GM18951 (cell line): ENCODE data around the gene ZNF473.
A peak's percentile ranks its signal among the peaks of the same experiment; 100 is the strongest.

ENCODE experiments used
- POLR2A ChIP-seq: IDR thresholded peaks from 4 replicates; pipeline ENCODE4 v1.6.1; 2011; ENCODE audit warnings: mild to moderate bottlenecking; ENCODE audit not compliant: insufficient read length, insufficient read depth; ENCODE audit errors: extremely low read depth
- in situ Hi-C: fragments of 300-500 bp; cut with MboI; formaldehyde crosslinking; loops from one replicate; pipeline ENCODE4 v1.12.0; 2022; ENCODE audit warnings: low sequenced_read_pairs, mixed read lengths, inconsistent platforms; ENCODE audit not compliant: unreplicated experiment

ZNF473 gene

DNA sequence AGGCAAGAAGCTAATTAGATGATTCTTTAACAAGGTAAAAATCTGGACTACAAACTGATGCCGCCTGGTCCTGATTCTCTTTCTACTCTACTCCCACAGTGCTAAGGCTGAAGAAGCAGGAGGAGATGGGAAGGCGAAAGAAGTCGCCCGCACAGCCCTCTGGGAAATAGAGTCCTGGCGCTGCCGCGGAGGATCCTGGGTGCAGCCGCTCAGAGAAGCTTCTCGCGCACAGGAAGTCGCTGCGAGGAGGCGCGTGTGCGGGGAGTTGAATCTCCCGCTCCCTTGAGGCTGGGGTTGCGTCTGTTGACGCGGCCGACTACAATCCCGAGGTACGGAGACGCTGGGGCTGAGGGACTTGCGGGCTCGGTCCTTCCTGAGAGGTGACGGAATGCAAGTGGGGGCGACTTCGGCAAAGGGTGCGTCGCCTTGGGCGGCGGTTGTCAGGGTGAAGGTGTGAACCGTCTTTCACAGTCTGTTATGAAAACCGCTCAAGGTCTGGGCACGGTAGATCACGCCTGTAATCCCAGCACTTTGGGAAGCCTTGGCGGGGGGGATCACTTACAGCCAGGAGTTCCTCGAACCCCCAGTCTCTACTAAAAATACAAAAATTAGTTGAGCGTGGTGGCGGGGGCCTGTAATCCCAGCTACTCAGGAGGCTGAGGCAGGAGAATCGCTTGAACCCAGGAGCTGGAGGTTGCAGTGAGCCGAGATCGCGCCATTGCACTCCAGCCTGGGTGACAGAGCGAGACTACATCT is at the start of gene ZNF473:
ZNF473 (plus strand) TSS at position 212 of the 756 bp plus-strand sequence. CDS start 5,078 bp downstream, outside the sequence.
- in situ Hi-C loops = no loop called here
- peak; percentile 79 for TF ChIP-seq POLR2A

DNA sequence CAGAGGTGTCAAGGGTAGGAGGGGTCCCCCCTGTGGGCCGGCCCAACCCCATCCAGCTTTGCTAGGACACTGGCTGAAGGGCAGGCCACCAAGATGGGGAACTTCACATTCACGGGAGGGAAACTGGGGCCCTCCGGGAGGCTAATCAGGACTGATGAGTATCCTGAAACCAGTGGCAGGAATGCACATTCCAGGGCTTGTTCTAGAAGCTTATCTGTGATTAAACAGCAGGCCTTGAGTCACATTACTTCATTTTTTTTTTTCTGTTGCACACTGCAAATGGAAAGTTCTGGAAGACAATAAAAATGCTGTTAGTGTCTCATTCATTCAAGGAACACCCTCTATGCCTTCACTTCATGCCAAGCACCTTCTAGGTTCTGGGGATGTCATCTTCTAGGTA is 49.3 kb upstream of the ZNF473 start:
- in situ Hi-C loops = no loop called here
- no peak for TF ChIP-seq POLR2A

DNA sequence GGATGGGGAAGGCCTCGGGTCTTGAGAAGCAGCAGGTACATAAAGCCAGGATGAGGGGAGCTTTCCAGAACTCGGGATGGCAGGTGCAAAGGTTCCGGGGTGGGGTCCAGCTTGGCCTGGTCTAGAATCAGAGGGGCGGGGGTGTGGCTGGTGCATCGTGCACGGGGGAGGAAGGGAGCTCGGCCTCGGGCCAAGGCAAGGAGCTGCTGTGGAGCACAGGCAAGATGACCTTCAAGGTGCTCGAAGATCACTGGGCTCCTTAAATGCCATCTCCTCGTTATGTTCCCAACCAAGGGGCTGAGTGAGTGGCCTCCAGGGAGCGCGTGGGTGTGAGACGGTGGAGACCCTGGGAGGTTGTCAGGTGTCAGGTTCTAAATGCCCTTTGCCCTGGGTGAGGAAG is 48.7 kb upstream of the ZNF473 start:
- in situ Hi-C loops = no loop called here
- TF ChIP-seq POLR2A = no peak

DNA sequence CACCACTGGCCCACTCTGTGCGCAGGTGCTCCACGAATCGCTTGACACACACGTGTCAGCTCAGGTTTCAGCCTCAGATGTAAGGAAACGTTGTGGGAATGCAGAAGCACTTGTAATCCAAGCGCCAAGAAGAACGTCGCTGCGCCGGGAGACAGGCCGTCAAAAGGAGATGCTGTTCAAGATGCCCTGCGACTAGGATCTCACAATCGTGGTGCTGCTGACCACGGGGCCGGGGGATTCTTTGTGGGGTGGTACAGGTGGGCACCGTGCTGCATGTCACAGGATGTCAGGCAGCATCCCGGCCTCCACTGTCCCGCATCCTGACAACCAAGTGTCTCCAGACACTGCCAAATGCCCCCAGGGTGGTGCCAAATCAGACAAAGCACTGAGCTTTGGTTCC is 47.9 kb upstream of the ZNF473 start:
- in situ Hi-C loops = no loop called here
- no peak for TF ChIP-seq POLR2A

DNA sequence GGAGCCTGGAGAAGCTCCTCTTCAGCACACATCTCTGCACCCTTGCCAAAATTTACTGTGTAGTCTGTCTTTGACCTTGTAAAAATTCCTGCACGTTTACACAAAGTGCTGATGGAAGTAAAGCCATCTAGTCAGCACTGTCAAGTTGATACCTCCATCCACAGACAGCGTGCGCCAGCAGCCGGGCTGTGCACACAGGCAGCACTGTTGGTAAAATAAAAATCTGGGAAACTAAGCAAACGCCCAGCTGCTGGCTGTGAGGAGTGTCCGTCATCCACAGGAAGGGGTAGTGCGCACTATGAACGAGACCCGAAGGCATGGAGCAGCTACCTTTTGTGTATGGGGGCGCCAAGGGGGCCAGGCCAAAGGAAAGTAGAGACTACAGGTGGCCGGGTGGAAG is 47.5 kb upstream of the ZNF473 start:
- TF ChIP-seq POLR2A = no peak
- in situ Hi-C loops = no loop called here

DNA sequence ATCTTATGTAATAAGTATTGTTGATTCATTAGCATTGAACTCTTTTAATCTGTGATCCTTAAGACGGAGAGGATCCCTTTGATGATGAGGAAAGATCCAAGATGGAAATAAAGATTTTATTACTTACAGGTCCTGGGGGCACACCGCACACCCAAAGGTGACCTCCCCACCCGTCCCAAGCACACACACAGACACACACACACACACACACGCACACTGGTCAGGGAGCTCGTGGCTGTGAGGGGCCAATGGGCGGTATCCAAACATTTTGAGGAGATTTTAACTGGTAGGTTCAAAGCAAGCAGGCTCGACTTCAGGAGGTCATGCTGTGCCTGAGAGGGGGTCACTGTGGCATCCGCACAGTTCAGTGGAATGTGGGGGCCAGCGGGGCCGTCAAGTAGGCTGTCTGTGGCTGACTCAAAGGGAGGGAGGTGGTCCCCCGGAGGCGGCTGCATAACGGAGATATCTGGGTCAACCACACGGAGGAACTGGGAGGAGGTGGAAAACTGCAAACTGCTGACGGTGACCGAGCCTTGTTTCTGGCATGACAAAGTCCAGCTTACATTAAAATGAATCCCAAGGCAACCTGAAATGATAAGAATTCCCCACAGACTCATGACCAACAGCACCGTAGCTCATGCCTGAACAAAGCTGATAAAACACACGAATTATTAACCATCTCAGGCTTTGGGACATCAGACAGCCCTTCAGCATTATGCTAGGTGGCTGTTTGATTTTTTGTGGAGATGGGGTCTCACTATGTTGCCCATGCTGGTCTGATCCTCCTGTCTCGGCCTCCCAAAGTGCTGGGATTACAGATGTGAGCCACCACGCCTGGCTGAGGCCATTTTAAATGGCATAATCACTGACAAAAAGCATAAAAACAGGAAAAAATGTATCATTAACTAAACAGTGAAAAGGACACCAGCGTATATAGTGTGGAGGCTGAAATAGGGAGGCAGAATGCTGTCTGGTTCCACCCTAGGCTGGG is 43.9 kb upstream of the ZNF473 start:
- in situ Hi-C loops = no loop called here

DNA sequence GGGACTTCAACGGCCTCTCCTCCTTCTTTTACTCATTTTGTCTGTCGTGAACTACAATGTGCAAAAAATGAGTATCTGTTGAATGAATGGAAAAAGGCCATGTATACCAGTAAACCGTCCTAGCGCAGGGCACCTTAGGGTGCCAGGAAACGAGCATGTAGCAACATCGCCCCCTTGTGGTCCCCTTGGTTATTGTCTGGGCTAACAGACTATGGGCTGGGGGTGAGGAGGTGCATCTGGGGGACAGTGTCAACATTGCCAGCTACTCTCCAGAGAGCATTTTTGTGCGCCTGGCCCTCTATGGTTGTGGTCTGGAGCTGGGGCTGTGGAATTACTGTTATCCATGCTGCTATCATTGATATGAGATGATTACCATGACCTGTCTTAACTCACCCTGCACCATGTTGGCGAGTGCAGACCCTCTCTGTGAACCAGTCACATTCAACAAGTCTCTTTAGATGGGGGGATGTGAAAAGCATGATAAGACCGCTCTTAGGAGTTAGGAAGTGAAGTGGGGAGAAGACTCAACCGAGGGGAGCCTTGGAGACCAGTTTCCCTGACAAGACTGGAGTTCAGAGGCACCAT is 42.1 kb upstream of the ZNF473 start:
- in situ Hi-C loops = no loop called here
- TF ChIP-seq POLR2A = no peak

More for the DNA sequence above, 43.9 kb upstream of the ZNF473 start:
- TF ChIP-seq POLR2A = no peak

DNA sequence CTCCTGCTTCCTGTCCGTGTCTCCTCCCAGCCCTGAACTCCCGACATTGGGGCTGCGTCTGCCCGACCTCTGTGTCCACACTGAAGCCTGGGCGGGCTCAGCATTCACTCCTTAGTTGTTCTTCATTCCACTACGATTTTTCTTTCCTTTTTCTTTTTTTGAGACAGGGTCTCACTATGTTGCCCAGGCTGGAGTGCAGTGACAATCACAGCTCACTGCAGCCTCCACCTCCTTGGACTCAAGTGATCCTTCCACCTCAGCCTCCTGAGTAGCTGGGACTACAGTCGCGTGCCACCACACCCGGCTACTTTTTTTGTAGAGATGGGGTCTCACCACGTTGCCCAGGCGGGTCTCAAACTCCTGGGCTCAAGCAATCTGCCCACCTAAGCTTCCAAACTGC is 41.3 kb upstream of the ZNF473 start:
- in situ Hi-C loops = no loop called here
- TF ChIP-seq POLR2A = no peak

DNA sequence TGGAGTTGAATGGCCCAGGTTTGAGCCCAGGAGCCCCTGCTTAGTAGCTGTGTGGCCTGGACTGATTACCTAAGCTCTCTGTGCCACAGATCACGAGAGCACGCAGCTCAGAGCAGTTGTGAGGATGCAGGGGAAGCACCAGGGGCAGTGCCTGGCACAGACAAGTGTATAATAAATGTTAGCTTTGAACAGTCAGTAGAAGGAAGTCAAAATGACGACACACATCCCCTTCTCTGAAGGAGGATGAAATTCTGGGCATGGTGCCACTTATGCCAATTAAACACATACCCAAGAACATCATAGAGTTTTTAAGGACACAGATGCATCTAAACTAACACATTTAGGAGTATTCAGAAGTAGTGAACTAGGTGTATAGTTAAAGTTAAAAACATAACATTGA is 39.9 kb upstream of the ZNF473 start:
- in situ Hi-C loops = no loop called here
- TF ChIP-seq POLR2A = no peak

DNA sequence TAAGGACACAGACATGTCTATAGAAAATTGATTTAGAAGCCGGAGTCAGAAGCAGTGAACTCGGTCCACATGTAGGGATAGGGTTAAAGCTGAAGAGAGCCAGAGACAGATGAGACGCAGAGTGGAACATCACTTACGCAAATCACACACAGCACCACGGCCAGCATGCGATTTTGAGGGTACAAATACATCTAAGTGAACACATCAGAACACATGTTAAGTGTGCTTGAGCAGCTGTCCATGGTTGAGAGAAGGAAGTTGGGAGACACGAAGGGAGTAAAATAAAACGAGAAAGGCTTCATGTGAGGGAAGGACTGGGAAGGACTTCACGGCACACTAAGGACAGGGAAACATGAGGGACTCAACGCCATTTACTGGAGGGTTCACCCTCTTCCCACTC is 39.5 kb upstream of the ZNF473 start:
- in situ Hi-C loops = no loop called here
- TF ChIP-seq POLR2A = no peak

DNA sequence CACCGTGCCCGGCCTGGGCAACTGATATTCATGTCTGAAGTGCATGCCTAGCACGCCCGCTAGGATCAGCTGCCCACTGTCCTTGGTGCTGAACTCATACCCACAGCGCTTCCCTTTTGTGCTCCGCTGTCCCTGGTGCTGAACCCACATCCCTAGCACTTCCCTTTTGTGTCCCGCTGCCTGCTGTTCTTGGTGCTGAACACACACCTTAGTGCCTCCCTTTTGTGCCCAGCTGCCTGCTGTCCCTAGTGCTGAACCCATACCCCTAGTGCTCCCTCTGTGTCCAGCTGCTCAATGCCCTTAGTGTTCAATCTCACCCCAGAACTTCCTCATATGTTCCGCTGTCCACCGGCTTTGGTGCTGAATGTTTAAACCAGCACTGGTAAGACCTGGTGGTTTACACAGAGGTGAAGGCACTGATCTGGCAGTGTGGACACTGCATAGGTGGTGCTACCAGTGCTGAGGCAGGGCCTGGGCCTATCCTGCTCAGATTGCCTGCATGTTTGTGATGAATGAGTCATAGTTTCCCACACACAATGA is 38.6 kb upstream of the ZNF473 start:
- TF ChIP-seq POLR2A = no peak
- in situ Hi-C loops = no loop called here

DNA sequence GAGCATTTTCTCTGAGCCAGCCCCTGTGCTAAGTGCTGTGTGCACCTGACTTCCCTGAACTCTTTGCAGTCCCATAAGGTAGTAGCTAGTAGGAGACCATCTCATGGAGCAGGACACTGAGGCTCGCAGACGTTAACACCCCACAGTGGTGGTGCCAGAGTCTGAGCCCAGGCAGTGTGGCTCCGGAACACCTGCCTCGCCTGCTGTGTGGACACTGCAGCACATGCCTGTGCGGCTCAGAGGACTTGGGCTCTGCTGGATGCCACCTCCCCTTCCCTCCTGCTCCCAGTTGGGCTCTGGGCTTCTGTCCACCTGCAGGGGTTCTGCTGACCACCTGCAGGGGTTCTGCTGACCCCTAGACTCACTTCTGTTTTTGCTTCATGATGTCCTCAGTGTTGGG is 37.8 kb upstream of the ZNF473 start:
- in situ Hi-C loops = no loop called here
- no peak for TF ChIP-seq POLR2A

DNA sequence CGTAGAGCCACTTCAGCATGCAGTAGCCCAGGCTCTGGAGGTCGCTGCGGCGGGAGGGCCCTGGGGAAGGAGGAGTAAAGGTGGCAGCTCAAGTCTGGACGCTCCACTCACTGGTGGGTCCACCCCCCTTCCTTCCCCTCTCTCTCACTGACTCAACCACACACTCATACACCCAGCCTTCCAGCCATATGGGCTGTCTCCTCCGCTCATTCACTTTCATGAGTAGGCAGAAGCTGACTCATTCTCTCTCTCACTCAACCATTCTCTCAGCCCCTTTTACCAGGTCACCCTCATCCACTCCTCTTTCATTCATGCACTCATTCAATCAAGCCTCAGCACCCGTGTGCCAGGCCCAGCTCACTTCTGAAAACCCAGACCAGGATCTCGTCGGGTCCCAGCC is 37.4 kb upstream of the ZNF473 start:
- in situ Hi-C loops = no loop called here
- no peak for TF ChIP-seq POLR2A
